GM12878 (cell line): Measurements from ENCODE around the gene S100A8.

Experiments used
- TCF7 ChIP-seq: IDR thresholded peaks from 2 replicates; pipeline ENCODE4 v1.6.1; 2014; ENCODE audit warnings: antibody characterized with exemption, borderline replicate concordance
- TF ChIP-seq, protein P1 (sequence below): IDR thresholded peaks from 2 replicates; pipeline ENCODE4 v1.6.1; 2012; ENCODE audit warnings: low read depth, low read length, improper control_type of control experiment

DNA sequence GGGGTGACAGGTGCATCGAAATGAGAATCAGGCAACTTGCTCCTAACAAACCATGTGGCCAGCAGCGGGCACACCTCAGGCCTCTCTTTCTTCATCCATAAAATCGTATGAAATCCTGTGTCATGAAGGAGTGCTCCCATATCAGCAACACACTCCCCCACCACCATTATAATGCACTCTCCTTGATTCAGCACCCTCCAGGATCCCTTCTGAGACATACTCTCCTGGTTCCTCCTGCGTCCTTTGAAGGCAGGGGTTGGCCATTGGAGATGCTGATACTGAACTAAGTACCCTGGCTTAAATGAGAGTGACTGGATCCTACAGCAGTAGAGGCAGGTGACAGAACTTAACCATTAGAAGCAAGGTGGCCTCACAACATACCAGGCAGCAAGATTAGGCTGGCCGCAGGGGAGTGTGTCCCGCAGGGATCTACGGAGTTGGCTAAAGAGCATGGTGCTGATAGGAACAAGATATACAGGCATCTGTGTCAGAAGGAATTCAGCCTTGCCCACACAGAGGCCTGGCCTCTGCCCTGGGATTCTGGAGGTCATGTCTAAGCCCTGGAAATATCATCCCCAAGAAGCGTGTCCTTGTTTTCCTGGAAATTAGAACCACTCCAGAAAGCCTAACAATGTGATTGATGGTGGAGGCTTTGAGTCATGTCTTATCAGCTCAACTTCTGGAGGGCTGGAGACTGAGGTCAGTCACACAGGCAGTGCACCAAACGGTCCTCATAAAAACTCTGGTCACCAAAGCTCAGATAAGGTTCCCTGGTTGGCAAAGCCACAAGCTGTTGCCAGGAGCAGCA is 42.2 kb upstream of the S100A8 start:
- TF ChIP-seq, protein P1, sequence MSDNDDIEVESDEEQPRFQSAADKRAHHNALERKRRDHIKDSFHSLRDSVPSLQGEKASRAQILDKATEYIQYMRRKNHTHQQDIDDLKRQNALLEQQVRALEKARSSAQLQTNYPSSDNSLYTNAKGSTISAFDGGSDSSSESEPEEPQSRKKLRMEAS, result no peak
- no peak for TF ChIP-seq TCF7
